GM12878 (cell line): ENCODE results near the gene DOC2B. TPM values are rescaled to one million over a fixed set of nuclear protein-coding genes. Genes with fewer than 3 reads are reported as not detected.

ENCODE experiments used
- ATAC-seq: fragments of 200-7000 bp; cut with Tn5 transposase; 3 replicates; pipeline ENCODE4 v1.9.1; 2020; ENCODE audit warnings: mild to moderate bottlenecking, moderate library complexity
- BruUV-seq: library from RNA; stranded (reverse); fragments of 400-500 nt; replicated peaks from 2 replicates; lab custom pipeline; 2021; lab: Mats Ljungman, UMichigan
- CTCF ChIA-PET: fragments of 300-600 bp; sonication (Branson Sonifier 250); formaldehyde crosslinking; extraction: SDS; loops from one replicate; lab custom pipeline; 2021; ENCODE audit warnings: inconsistent platforms; lab: Yijun Ruan, JAX
- POLR2A ChIA-PET: fragments of 350-600 bp; formaldehyde crosslinking; extraction: SDS; loops from one replicate; lab custom pipeline; 2021; ENCODE audit warnings: inconsistent platforms; lab: Charles Lee
- RAD21 ChIA-PET: fragments of 300-600 bp; sonication (Branson Sonifier 250); formaldehyde crosslinking; loops from one replicate; lab custom pipeline; 2023; ENCODE audit warnings: antibody characterized with exemption; ENCODE audit not compliant: unreplicated experiment; lab: Charles Lee
- SMC1A ChIA-PET: fragments of 300-600 bp; sonication (Branson Sonifier 250); formaldehyde crosslinking; loops from one replicate; lab custom pipeline; 2023; ENCODE audit not compliant: unreplicated experiment, uncharacterized antibody; lab: Charles Lee
- DNase-seq: peaks from one replicate; pipeline ENCODE4 v3.0.0-alpha.2; 2011; ENCODE audit warnings: low read depth, low spot score
- FAIRE-seq: peaks from 3 replicates; lab custom pipeline; 2011; peaks lifted over from hg19 to GRCh38; lab: Jason Lieb, UNC
- H2AFZ ChIP-seq: 2 replicates; pipeline ENCODE4 v1.6.0; 2011; ENCODE audit warnings: low read depth, low read length, control low read depth; ENCODE audit not compliant: control insufficient read depth
- H3K27ac ChIP-seq: 2 replicates; pipeline ENCODE4 v1.5.1; 2011; ENCODE audit warnings: control low read depth; ENCODE audit not compliant: control insufficient read depth, insufficient read depth
- H3K27me3 ChIP-seq, 2 experiments: replicated peaks in 1 of 2; 2 replicates each; pipeline versions ENCODE4 v1.6.0 to v1.6.1; 2011; ENCODE audit warnings: low read length in 1 of 2; ENCODE audit not compliant: control insufficient read depth in 2 of 2, insufficient read depth in 2 of 2
- H3K36me3 ChIP-seq, 2 experiments: 2 replicates each; pipeline ENCODE4 v1.5.1; 2011; ENCODE audit warnings: low read length in 1 of 2; ENCODE audit not compliant: control insufficient read depth in 2 of 2, insufficient read depth in 2 of 2
- H3K4me1 ChIP-seq: 2 replicates; pipeline ENCODE4 v1.6.1; 2011; ENCODE audit warnings: mild to moderate bottlenecking, low read length, moderate library complexity, mixed read lengths; ENCODE audit not compliant: control insufficient read depth, insufficient read depth
- H3K4me2 ChIP-seq: 2 replicates; pipeline ENCODE4 v1.6.0; 2011; ENCODE audit warnings: control low read depth; ENCODE audit not compliant: control insufficient read depth, insufficient read depth
- H3K4me3 ChIP-seq: fragments of 200-600 bp; sonication (generic); 2 replicates; pipeline ENCODE4 v1.5.1; 2016
- H3K79me2 ChIP-seq: 2 replicates; pipeline ENCODE4 v1.6.0; 2011; ENCODE audit warnings: low read length; ENCODE audit not compliant: control insufficient read depth, insufficient read depth
- H3K9ac ChIP-seq: 2 replicates; pipeline ENCODE4 v1.8.0; 2011; ENCODE audit warnings: low read length, control low read depth, mixed read lengths; ENCODE audit not compliant: control insufficient read depth, insufficient read depth
- H3K9me3 ChIP-seq: replicated peaks from 3 replicates; pipeline ENCODE4 v1.5.1; 2011; ENCODE audit warnings: mild to moderate bottlenecking, low read length; ENCODE audit not compliant: control insufficient read depth, insufficient read depth
- H4K20me1 ChIP-seq: 2 replicates; pipeline ENCODE4 v1.6.0; 2011; ENCODE audit not compliant: control insufficient read depth, insufficient read depth
- BACH1 ChIP-seq: fragments of 450-650 bp; IDR thresholded peaks from 2 replicates; pipeline ENCODE4 v1.6.1; 2017; ENCODE audit warnings: mild to moderate bottlenecking, borderline replicate concordance
- BCL3 ChIP-seq: IDR thresholded peaks from 2 replicates; pipeline ENCODE4 v1.6.1; 2011; ENCODE audit warnings: borderline replicate concordance, low read depth, mild to moderate bottlenecking, moderate library complexity, low read length; ENCODE audit not compliant: insufficient read depth, poor library complexity, severe bottlenecking
- SMC3 ChIP-seq: IDR thresholded peaks from 2 replicates; pipeline ENCODE4 v1.6.1; 2011; ENCODE audit warnings: low read length, improper control_type of control experiment, borderline replicate concordance
- SUZ12 ChIP-seq: fragments of 200-600 bp; sonication (generic); IDR thresholded peaks from one replicate; pipeline ENCODE4 v1.6.1; 2018; ENCODE audit warnings: antibody characterized with exemption, mild to moderate bottlenecking; ENCODE audit not compliant: unreplicated experiment
- TCF3 ChIP-seq: IDR thresholded peaks from 2 replicates; pipeline ENCODE4 v1.6.1; 2012; ENCODE audit warnings: low read depth, mild to moderate bottlenecking, low read length, borderline replicate concordance; ENCODE audit not compliant: insufficient read depth
- ZNF207 ChIP-seq: fragments of 450-650 bp; IDR thresholded peaks from 2 replicates; pipeline ENCODE4 v1.6.1; 2014; ENCODE audit warnings: antibody characterized with exemption, mild to moderate bottlenecking, borderline replicate concordance
- WGBS: methylation state at CpG from one replicate; pipeline ENCODE4 v1.1.6; 2016; ENCODE audit warnings: low lambda C conversion rate; ENCODE audit not compliant: insufficient replicate concordance, insufficient coverage; ENCODE audit errors: missing lambda C conversion rate; 5-methylcytosine and 5-hydroxymethylcytosine counted together
- in situ Hi-C: fragments of 300-500 bp; cut with MboI; formaldehyde crosslinking; loops from 9 replicates; pipeline ENCODE4 v1.14.3; 2018; ENCODE audit warnings: mixed read lengths
- intact Hi-C: fragments of 100-400 bp; cut with micrococcal nuclease; formaldehyde crosslinking; loops from one replicate; pipeline ENCODE4 v1.14.2; 2022; ENCODE audit not compliant: unreplicated experiment
- polyA plus RNA-seq, 11 experiments: library from polyadenylated mRNA; depleted of rRNA in 4 of 11; unstranded in 6 of 11; stranded (reverse) in 5 of 11; fragments of >200 nt; fragmentation: Nextera tagmentation in 4 of 11; fragmentation: Illumina TruSeq in 1 of 11; extraction: Ambion mirVana in 4 of 11; extraction: Trizol in 1 of 11; gene quantifications; 1 replicate in 1 of 11; 2 replicates in 10 of 11; pipeline versions ENCODE4 v1.2.1 to v1.2.3, GENCODE V29; 2011 to 2016; ENCODE audit warnings: inconsistent platforms in 2 of 11, missing spikeins in 2 of 11, low read depth in 1 of 11
- total RNA-seq, 4 experiments: library from RNA; depleted of rRNA in 3 of 4; stranded (reverse); fragments of >200 nt in 3 of 4; fragmentation: Illumina TruSeq in 1 of 4; extraction: Trizol in 1 of 4; gene quantifications; 2 replicates each; pipeline versions ENCODE4 v1.2.1 to v1.2.3, GENCODE V29; 2013 to 2021

The DOC2B gene
- total and polyA plus RNA-seq, 10 of the 15 experiments (the other 5 are each of a cell fraction or from before 2014, with no cell fraction given), result not detected

GRCh38 chr17:160336-160735 lies 21.1 kb downstream of the DOC2B start (continued):
- TF ChIP-seq SUZ12 (no peak), BACH1 (no peak), ZNF207 (no peak)
- TF ChIP-seq, all 136 proteins: peak for 0

- H3K27ac ChIP-seq, result no peak overlapping the region
- in situ Hi-C loops, result loop anchor here (5.0 kb wide), 1 partner anchor 153 kb away; no protein-coding TSS in a partner anchor
- intact Hi-C loops, result loop anchor here (5.0 kb wide), 2 partner anchors 153 to 543 kb away; no protein-coding TSS in a partner anchor
- ATAC-seq (no peak), FAIRE-seq (no peak), DNase-seq (no peak)
- RAD21 ChIA-PET, result no interaction called here
- no peak overlapping the region for H2AFZ ChIP-seq
- H3K79me2 ChIP-seq, result no peaks in the 10 kb centered on the region
- peak; percentile 68 for TF ChIP-seq BCL3
- TF ChIP-seq TCF3, result 0 out of 2 replicates have a peak, but pooled peaks have one; percentile 16
- TF ChIP-seq SMC3, result no peak
- H3K27me3 ChIP-seq, result no peaks in the 10 kb centered on the region
- BruUV-seq, result no TSS peak
- no peak overlapping the region for H3K4me3 ChIP-seq
- no peak overlapping the region for H3K4me2 ChIP-seq
- POLR2A ChIA-PET, result no interaction called here
- no peaks in the 10 kb centered on the region for H3K9me3 ChIP-seq
- no peak overlapping the region for H3K9ac ChIP-seq
- no peaks in the 10 kb centered on the region for H3K36me3 ChIP-seq
- WGBS, result 64% methylated on average over 15 of the region's 15 CpGs
- no peaks in the 10 kb centered on the region for H4K20me1 ChIP-seq
- SMC1A ChIA-PET, result no interaction called here
- no peaks in the 10 kb centered on the region for H3K4me1 ChIP-seq
- CTCF ChIA-PET, result no interaction called here
These were observed 21.8 kb downstream of the DOC2B start for GRCh38 chr17:159609-160008.
